ENCODE data around the gene ZFAND6. TPM values are rescaled to one million over a fixed set of nuclear protein-coding genes. Genes with fewer than 3 reads are reported as not detected.

ZFAND6 gene
- total RNA-seq, 1 experiment from 2014 or later = 89.7 TPM

GRCh38 chr15:80163217-80163616 lies 103.7 kb downstream of the ZFAND6 start:
- no peak overlapping the region for H3K4me3 Mint-ChIP-seq
- no peak overlapping the region for H3K27ac ChIP-seq (ENCODE audit: insufficient read length, low read depth, low read length)
- peaks cover 13 to 43% (median 19%) of the 10 kb centered on the region in 3 experiments for H3K36me3 Mint-ChIP-seq (ENCODE audit: insufficient read depth in 1 of 3, low read depth in 3 of 3)
- no peak overlapping the region for H3K23ac ChIP-seq (ENCODE audit: insufficient read length, low read depth, low read length)
- no peaks in the 10 kb centered on the region for H3K27me3 Mint-ChIP-seq (ENCODE audit: low read depth)
- no peaks in the 10 kb centered on the region for H3K23me2 ChIP-seq (ENCODE audit: insufficient read length, low read depth, low read length, poor library complexity, severe bottlenecking)
- no peak overlapping the region for H4K91ac ChIP-seq (ENCODE audit: insufficient read length, low read depth, low read length)
- no peak overlapping the region for H4K5ac ChIP-seq (ENCODE audit: insufficient read length, low read depth, low read length)
- no peak overlapping the region for H2BK5ac ChIP-seq (ENCODE audit: insufficient read length, low read length)
- no peak overlapping the region for H2AFZ ChIP-seq (ENCODE audit: low read length)
- H4K8ac ChIP-seq (replicated peaks; ENCODE audit: insufficient read length, low read depth, low read length) = no peak overlapping the region
- no peak overlapping the region for H3K27ac Mint-ChIP-seq
- H2BK120ac ChIP-seq (ENCODE audit: low read depth, low read length, poor library complexity, severe bottlenecking) = no peak overlapping the region
- no peak overlapping the region for H3K4ac ChIP-seq (ENCODE audit: low read depth, low read length)
- H3K4me2 ChIP-seq (ENCODE audit: insufficient read depth, insufficient read length, low read length) = no peak overlapping the region
- H3K9me3 ChIP-seq (ENCODE audit: control insufficient read depth, low read depth, low read length) = no peaks in the 10 kb centered on the region
- H2BK20ac ChIP-seq (ENCODE audit: low read depth, low read length, poor library complexity, severe bottlenecking) = no peak overlapping the region
- no peak overlapping the region for H3K18ac ChIP-seq (ENCODE audit: insufficient read length, low read depth, low read length)
- no peak for DNase-seq
- no peaks in the 10 kb centered on the region for H3K27me3 ChIP-seq (ENCODE audit: insufficient read depth, low read length)
- no peak overlapping the region for H3T11ph ChIP-seq (ENCODE audit: low read length)
- no peaks in the 10 kb centered on the region for H3K4me1 ChIP-seq (ENCODE audit: insufficient read depth, low read length)
- no peak overlapping the region for H3K14ac ChIP-seq (ENCODE audit: insufficient read depth, low read length)
- no peaks in the 10 kb centered on the region for H3K9me3 Mint-ChIP-seq
- no peak overlapping the region for H3K56ac ChIP-seq (ENCODE audit: insufficient read length, low read depth, low read length)
- H2AK5ac ChIP-seq (ENCODE audit: insufficient read length, low read length) = no peak overlapping the region
- 0 out of 4 replicates have a peak, but pooled peaks cover 0 to 2% of the 10 kb centered on the region in 2 experiments for H3K4me1 Mint-ChIP-seq
- H3K79me2 ChIP-seq (ENCODE audit: insufficient read depth, low read length) = no peaks in the 10 kb centered on the region; the same call in 1 of the 2 replicates
- H3K9ac ChIP-seq (ENCODE audit: extremely low read depth, insufficient read length, low read length) = no peak overlapping the region
- no CpG with 5 or more reads among the region's 5 CpGs for WGBS (ENCODE audit: extremely low coverage, insufficient read length, low lambda C conversion rate)
- H3K79me1 ChIP-seq (ENCODE audit: insufficient read depth, low read depth, low read length, poor library complexity, severe bottlenecking) = no peaks in the 10 kb centered on the region
- TF ChIP-seq, protein P1, sequence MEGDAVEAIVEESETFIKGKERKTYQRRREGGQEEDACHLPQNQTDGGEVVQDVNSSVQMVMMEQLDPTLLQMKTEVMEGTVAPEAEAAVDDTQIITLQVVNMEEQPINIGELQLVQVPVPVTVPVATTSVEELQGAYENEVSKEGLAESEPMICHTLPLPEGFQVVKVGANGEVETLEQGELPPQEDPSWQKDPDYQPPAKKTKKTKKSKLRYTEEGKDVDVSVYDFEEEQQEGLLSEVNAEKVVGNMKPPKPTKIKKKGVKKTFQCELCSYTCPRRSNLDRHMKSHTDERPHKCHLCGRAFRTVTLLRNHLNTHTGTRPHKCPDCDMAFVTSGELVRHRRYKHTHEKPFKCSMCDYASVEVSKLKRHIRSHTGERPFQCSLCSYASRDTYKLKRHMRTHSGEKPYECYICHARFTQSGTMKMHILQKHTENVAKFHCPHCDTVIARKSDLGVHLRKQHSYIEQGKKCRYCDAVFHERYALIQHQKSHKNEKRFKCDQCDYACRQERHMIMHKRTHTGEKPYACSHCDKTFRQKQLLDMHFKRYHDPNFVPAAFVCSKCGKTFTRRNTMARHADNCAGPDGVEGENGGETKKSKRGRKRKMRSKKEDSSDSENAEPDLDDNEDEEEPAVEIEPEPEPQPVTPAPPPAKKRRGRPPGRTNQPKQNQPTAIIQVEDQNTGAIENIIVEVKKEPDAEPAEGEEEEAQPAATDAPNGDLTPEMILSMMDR (conservative IDR thresholded peaks at IDR 0.05) = no peak
- H2BK12ac ChIP-seq (ENCODE audit: insufficient read length, low read depth, low read length) = no peak overlapping the region
- no peaks in the 10 kb centered on the region for H4K20me1 ChIP-seq (ENCODE audit: control insufficient read depth, insufficient read depth, insufficient read length)
- H2BK15ac ChIP-seq (ENCODE audit: low read depth, low read length) = no peak overlapping the region

All from H9 (cell line).